ENCODE measurements around the gene INPP5A.

DNA sequence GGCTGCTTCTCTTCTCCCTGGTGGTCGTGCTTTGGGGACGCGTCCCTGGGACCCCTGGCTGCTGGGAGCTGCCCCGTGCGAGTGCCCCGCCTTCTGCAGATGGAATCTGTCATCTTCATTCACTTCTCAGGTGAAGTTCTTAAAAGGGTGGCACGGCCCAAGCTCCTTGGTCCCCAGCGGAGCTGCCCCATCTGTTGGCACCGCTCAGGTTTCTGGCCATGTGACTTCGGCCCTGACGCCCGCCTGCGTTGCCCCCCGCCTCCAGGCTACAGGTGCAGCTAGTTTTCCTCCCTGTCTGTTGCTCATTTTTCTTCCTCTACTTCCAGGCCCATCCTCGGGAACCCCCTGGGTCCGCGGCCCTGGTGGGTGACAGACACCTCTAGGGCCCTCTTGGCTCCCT is 255.2 kb downstream of the INPP5A start:
- TF ChIP-seq POLR2A (IDR thresholded peaks at IDR 0.05) (no peak), POLR2AphosphoS5 (IDR thresholded peaks at IDR 0.05) (no peak), EP300 (IDR thresholded peaks at IDR 0.05) (no peak)
- TF ChIP-seq, protein P1, sequence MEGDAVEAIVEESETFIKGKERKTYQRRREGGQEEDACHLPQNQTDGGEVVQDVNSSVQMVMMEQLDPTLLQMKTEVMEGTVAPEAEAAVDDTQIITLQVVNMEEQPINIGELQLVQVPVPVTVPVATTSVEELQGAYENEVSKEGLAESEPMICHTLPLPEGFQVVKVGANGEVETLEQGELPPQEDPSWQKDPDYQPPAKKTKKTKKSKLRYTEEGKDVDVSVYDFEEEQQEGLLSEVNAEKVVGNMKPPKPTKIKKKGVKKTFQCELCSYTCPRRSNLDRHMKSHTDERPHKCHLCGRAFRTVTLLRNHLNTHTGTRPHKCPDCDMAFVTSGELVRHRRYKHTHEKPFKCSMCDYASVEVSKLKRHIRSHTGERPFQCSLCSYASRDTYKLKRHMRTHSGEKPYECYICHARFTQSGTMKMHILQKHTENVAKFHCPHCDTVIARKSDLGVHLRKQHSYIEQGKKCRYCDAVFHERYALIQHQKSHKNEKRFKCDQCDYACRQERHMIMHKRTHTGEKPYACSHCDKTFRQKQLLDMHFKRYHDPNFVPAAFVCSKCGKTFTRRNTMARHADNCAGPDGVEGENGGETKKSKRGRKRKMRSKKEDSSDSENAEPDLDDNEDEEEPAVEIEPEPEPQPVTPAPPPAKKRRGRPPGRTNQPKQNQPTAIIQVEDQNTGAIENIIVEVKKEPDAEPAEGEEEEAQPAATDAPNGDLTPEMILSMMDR (IDR thresholded peaks at IDR 0.05) = no peak

All from sigmoid colon (tissue), 4 donors.